GM13976 (cell line): Measurements from ENCODE around the gene KYAT1.
"Not testable (repeated sequence)": the region's sequence is repeated elsewhere in the genome, so short reads cannot be mapped to it uniquely, and the experiment has no call there.

Source experiments
- DNase-seq: peaks from one replicate; pipeline ENCODE4 v3.0.0; 2012; ENCODE audit warnings: low spot score
- CTCF ChIP-seq: IDR thresholded peaks from 2 replicates; pipeline ENCODE4 v1.5.1; 2012; ENCODE audit warnings: borderline replicate concordance, mild to moderate bottlenecking; ENCODE audit not compliant: insufficient read depth; ENCODE audit errors: extremely low read depth, missing control alignments, control extremely low read depth
- in situ Hi-C: fragments of 300-500 bp; cut with MboI; formaldehyde crosslinking; loops from one replicate; pipeline ENCODE4 v1.12.0; 2022; ENCODE audit warnings: low sequenced_read_pairs, mixed read lengths, inconsistent platforms; ENCODE audit not compliant: unreplicated experiment

Gene KYAT1

GRCh38 chr9:128807827-128808226 lies 73.9 kb downstream of the KYAT1 start:
- no peak for DNase-seq
- in situ Hi-C loops = no loop called here
- no peak for TF ChIP-seq CTCF

- no peak for DNase-seq
- TF ChIP-seq CTCF = no peak
- in situ Hi-C loops = no loop called here
Measured at GRCh38 chr9:128805661-128806060, 76.1 kb downstream of the KYAT1 start.

- no peak for TF ChIP-seq CTCF
- in situ Hi-C loops = no loop called here
- no peak for DNase-seq
Measured at GRCh38 chr9:128802482-128802881, 79.3 kb downstream of the KYAT1 start.

- in situ Hi-C loops = no loop called here
- DNase-seq = no peak
Measured at GRCh38 chr9:128800061-128800460, 81.7 kb downstream of the KYAT1 start.

GRCh38 chr9:128798896-128799295 lies 82.9 kb downstream of the KYAT1 start:
- TF ChIP-seq CTCF = no peak
- in situ Hi-C loops = no loop called here
- DNase-seq = no peak

More at GRCh38 chr9:128800061-128800460, 81.7 kb downstream of the KYAT1 start:
- TF ChIP-seq CTCF = no peak

GRCh38 chr9:128794961-128795360 lies 86.8 kb downstream of the KYAT1 start:
- DNase-seq, in situ Hi-C loops: not testable (repeated sequence)

- in situ Hi-C loops = no loop called here
- no peak for TF ChIP-seq CTCF
Measured at GRCh38 chr9:128792978-128793686, 88.6 kb downstream of the KYAT1 start.

More at GRCh38 chr9:128792978-128793686, 88.6 kb downstream of the KYAT1 start:
- DNase-seq = no peak
